ENCODE data around the gene ZNF516.

ZNF516 gene

GRCh38 chr18:76379226-76380126 is 115.6 kb downstream of the ZNF516 start:
- DNase-seq = no peak

DNA sequence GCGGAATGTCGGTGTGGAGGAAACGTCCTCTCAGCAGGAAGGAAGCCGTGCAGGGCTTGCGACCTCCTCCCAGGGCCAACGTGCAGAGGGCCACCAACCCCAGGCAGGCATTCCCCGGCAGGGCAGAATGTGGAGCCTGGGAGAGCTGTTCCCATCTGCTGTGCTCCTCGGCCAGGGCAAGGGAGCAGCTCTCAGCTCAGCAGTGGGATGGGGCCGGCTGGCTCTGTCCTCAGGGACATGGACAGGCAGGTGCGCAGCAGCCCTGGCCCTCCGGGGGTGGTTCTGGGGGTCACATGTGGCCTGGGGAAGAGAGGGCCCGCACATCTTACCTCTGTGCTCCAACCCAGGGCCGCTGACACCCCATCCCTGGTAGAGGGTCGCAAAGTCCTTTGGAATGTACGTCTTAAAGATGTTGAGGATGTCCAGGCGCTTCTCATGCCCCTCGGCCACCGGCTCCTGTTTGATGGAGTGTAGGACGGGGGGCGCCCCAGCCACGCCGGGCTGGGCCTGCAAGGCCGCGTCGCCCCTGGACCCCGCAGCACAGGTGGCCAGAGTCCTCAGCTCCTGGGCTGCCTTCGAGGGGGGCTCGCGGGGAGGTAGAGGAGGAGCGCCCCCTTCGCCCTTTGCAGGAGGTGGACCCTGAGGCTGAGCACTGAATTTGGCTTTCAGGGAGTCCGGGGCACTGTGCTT is 116.4 kb downstream of the ZNF516 start:
- DNase-seq = no peak

- DNase-seq = no peak
Observed at GRCh38 chr18:76377359-76377756, 117.7 kb downstream of the ZNF516 start.

- peak; percentile 50 for DNase-seq
Observed at GRCh38 chr18:76376668-76377358, 118.2 kb downstream of the ZNF516 start.

GRCh38 chr18:76376225-76376624 is 118.8 kb downstream of the ZNF516 start:
- DNase-seq = no peak

- peak; percentile 58 for DNase-seq
Observed at GRCh38 chr18:76374330-76375281, 120.4 kb downstream of the ZNF516 start.

DNA sequence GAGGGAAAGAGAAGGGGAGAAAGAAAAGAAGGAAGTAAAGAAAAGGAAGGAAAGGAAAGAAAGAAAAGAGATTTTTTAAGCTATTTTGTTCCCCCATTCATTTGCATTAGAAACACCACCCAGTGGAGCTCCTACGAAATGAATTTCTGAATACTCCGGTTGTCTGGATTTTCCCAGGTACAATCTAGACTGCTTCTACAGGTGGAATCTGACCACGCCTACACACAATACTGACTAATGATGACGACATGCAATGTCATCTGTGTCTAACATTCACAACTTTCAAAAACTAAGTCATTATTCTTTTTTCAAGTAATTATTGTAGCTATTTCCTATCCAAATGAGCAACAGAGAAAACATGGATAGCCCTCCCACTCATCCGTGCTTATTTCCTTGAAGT is 121.7 kb downstream of the ZNF516 start:
- no peak for DNase-seq

DNA sequence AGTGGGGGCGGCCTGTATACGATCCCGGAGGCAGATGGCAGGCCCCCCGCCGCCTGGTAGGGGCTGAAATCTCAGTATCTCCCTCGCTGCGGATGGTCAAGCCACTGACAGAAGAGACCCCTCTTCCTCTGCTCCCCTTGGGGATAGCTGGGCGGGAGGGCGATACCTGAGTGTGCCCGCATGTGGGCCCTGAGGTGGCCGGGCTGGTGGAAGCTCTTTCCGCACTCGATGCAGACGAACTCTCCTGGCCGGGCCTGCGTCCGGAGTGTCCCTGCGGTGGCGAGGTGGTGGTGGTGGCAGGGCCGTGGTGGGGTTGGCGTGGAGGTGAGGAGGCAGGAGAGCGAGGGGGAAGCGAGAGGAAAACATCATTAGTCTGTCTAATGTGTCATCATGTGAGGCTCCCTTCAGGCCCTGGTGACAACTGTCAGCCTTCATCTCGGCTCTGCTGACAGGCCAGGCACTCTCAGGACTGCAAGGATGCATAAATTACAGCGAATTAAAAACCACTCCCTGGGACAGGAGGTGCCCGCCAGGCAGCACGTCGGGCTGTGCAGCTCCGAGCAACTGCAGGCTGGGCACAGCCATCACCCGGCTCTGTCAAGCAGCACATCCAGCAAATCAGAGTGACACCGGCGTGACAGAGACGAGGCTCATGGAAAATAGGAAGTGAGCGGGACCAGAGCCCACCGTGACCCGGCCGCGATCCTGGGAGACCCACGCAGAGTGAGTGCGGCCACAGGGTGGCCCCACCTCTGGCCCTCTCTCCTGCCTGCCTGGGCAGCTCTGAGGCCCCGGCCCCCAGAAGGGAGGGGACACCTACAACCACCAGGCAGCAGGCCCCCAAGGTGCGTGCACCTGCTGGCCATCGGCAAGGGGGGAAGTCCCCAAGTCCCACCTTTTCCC is 123.5 kb downstream of the ZNF516 start:
- no peak for DNase-seq

DNA sequence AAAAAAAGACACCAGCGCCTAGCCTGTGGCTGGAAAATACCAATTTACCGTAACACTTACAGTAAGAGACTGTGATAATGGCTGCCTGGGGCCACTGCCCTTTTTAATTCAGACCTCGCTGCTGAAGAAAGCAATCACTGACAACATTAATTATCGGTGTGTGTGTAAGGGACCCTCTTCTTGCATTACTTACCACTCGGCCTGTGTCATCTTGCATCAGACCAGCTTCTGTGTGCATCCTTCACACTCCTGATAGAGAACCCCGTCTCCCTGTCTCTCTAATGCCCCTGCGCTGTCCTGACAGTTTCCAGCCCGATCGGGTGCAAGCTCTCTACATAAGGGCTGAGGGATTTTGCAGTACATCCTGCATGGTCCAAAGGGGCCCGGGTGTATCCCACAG is 124.4 kb downstream of the ZNF516 start:
- no peak for DNase-seq

DNA sequence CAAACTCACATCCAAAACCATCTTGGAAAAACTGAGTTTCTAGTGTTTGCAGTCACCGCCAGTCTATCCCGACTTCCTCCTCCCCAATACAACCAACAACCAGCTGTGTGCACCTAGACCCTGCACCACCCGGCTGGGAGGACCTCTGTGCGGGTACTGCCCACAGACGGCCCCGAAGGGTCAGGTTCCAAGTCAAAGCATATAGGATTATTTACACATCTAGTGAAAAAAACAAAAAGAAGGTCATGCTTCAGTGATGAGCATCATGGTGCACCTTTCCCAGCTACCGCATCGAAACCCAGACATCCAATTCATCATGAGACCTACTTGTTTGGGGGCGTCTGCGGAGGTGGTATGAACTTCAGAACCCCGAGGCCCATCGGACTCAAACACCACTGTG is 124.8 kb downstream of the ZNF516 start:
- DNase-seq = no peak

DNA sequence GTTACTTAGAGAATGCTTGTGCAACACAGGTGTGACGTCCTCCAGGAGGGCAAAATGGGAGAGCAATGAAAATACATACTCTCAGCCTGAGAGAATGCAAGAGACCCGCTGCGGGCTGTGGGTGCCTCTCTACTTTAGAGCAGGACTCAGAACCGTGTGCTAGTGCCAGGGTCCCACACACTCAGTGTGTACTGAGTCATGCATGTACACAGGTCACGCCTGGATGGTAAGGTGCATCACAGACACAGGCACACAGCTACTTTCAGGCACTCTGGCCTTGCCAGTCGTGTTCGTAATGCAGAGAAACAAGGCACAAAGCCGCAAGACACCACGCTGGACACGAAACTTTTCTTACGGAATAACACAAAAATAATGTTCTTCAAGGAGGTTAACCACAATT is 125.3 kb downstream of the ZNF516 start:
- DNase-seq = no peak

- no peak for DNase-seq
Observed at GRCh38 chr18:76368976-76369375, 126.1 kb downstream of the ZNF516 start.

GRCh38 chr18:76368271-76368670 is 126.8 kb downstream of the ZNF516 start:
- DNase-seq = no peak

- no peak for DNase-seq
Observed at GRCh38 chr18:76367168-76368125, 127.6 kb downstream of the ZNF516 start.

DNA sequence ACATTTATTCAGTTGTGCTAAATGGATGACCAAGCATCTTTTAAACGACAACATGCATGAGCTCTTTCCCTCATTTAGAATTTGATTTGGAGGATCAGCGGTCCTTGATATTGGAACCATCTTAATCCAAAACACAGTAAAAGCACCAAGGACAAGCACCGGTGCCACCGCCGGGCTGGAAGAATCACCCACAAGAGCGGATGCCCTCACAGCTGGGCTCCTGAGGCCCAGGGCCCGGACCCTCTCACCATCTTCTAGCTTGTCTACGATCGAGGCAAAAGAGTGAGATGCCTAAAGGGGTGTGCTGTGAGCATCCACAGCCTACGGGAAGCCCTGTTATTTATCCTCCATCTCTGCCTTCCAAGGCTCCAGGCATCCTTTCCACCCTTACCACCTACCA is 129.5 kb downstream of the ZNF516 start:
- no peak for DNase-seq

DNA sequence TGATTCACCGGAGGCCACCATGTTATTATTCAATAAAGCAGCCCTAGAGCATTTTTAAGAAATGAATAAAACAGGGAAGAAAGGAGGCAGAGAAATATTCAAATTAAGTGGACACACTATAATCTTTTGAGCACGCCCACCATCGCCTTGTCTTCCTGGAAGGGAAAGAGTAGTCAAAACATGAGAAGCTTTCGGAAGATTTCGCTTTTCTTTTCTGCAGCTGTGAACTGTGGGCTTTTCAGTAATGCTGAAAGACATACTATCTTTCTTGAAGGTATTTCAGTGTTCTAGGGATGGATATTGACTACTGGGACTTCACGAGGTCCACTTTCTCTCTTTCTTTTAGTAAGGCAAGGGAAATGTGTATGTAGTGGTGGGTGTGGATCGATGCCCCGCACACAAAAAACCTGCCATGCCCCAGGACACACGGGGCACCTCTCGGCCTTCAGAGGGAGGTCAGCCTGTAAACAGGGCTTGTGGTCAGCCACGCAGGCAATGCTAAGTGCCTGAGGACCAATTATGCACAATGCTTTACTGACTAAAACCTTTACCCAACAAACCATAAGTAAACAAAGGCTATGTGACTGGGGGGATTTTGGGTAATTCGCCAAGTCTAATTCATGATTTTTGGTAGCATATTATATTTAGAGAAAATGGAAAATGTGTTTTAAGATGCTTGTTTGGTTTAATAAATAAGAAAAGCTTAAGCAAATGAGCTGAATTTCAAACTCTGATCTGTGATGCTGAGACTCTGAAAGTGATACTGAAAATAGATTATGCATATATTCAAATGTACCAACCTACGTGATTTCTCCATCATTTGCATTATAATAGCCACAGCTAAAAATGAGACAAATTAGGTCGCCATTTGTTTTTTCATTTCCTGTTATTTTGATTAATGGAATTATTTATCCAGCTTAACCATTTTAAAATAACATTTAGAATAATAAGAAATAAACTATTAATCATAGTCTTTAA is 130.5 kb downstream of the ZNF516 start:
- peak; percentile 33 for DNase-seq

DNA sequence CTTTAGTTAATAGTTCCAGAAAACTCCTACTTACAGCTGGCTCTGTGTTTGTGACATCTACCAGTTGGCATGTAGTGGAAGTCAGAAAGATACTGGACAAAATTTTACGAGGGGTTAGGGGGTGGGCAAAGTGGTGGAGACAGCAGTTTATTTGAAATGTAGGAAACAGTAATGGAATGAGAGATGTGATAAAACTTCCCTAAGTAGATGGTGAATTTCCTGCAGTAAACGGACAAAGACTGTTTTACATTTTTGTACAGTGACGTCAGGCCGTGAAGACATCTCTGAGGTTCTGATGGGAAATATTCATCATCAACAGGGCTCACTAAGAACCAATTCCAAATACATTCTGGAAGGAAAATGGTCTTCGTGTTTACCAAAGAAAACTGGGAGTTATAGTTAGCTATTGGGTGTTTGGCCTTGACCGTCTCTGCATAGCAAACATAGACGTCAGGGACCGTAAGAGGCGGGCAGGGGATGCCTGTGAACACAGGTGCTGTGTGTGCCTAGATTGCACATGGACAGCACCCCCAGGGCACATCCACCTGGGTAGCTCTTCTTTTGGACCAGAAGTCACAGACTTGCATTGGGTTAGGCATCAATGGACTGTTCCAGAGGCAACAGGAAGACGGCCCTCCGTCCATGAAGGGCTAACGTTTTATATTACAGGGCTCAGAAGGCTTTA is 131.5 kb downstream of the ZNF516 start:
- DNase-seq = no peak

DNA sequence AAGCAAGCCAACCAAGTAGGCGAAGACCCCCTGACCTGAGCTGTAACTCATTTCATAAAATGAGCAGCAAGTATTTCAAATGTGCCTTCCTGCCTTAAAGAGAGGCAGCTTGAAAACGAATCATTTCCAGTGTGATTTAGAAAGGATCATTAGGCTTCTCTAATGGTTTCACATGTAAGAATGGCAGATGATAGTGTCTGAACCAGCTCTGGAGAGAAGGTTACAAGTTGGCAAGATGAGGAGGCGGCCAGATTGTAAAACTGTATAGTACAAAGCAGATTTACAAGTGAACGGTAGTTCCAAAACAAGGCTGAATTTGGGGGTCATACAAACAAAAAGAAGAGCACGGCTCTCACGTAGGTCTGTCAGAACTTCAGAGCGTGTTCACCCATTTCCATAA is 132.4 kb downstream of the ZNF516 start:
- DNase-seq = no peak

All from stimulated activated CD4-positive, alpha-beta T cell treated with anti-CD3 and anti-CD28 coated beads, Interleukin-4, amount 100 ng/mL, for 24 hours (primary cell).